Ovary (tissue), 3 donors: ENCODE data around the gene GNAL.

ENCODE experiments used
- CTCF ChIP-seq, 3 donors: fragments of 450-650 bp in 2 of 3; fragments of 200-600 bp in 1 of 3; IDR thresholded peaks; one replicate each; pipeline versions ENCODE4 v1.5.1 to v1.8.0; 2016 to 2022; ENCODE audit warnings: antibody characterized with exemption in 3 of 3, mild to moderate bottlenecking in 1 of 3
- EP300 ChIP-seq: sonication (generic); formaldehyde crosslinking; IDR thresholded peaks from one replicate; pipeline ENCODE4 v1.6.1; 2017; ENCODE audit warnings: antibody characterized with exemption
- POLR2A ChIP-seq: fragments of 450-650 bp; IDR thresholded peaks from one replicate; pipeline ENCODE4 v1.6.1; 2017; ENCODE audit warnings: antibody characterized with exemption, mild to moderate bottlenecking, moderate library complexity
- donor health status: DM: no; HTN: no; CAD: no.

GRCh38 chr18:11819938-11820337 is 130.9 kb downstream of the GNAL start:
- TF ChIP-seq CTCF (IDR thresholded peaks at IDR 0.05) (no peak), EP300 (no peak), POLR2A (no peak)
